GM19463 (cell line): ENCODE data around the gene SNRNP48.

Source experiments
- ATAC-seq: cut with Tn5 transposase; IDR thresholded peaks from one replicate; pipeline ENCODE4 v1.9.1; 2021; ENCODE audit warnings: mild to moderate bottlenecking, moderate library complexity; ENCODE audit not compliant: unreplicated experiment

SNRNP48 gene

DNA sequence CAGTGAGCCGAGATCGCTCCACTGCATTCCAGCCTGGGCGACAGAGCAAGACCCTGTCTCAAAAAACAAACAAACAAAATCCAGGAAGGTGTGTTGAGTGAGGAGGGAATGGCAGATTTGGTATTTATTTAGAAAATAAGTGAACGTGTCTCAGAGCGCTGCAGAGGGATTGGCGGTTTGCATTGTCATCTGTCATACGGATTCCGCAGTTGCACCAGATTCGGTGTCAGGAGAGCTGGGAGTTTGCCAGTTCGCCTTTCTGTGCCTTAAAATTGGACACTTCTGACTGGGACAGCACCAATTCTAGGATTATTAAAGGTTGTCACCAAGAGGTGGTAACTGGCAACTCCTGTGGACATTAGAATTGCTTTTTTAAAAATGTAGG lies 912 bp downstream of the SNRNP48 start:
- ATAC-seq: no peak

DNA sequence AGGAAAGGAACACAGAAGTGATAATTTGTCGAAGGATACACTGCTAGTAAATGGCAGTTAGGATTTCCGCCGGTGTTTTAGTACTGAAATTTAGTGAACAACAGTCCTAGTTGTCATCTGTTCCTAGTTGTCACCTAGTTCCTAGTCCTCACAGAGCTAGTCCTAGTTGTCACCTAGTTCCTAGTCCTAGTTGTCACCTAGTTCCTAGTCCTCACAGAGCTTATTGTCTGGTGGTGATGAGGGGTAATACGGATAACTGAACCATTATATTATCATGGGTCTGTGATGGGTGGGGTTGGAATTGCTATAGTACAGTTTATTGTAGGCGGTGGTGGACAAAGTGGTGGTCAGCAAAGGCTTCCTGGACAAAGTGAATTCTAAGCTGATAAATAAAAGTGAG lies 1.8 kb downstream of the SNRNP48 start:
- no peak for ATAC-seq

DNA sequence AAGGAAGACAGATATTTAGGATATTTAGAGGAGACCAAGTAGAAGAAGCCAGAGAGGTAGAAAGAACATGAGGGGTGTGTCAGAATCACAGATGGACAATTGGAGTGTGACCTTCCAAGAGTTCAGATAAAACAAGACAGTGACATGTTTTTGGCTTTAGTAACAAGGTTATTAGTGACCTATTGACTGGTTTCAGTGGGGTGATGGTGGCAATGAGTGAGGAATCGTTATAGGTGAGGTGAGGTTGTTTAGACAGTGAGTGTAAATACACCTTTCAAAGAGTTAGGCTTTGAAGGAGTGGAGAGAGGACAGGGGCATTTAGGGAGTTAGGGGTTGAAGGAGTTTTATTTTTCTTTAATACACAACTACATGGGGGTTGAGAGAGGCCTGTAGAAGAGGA lies 3.2 kb downstream of the SNRNP48 start:
- ATAC-seq: no peak

DNA sequence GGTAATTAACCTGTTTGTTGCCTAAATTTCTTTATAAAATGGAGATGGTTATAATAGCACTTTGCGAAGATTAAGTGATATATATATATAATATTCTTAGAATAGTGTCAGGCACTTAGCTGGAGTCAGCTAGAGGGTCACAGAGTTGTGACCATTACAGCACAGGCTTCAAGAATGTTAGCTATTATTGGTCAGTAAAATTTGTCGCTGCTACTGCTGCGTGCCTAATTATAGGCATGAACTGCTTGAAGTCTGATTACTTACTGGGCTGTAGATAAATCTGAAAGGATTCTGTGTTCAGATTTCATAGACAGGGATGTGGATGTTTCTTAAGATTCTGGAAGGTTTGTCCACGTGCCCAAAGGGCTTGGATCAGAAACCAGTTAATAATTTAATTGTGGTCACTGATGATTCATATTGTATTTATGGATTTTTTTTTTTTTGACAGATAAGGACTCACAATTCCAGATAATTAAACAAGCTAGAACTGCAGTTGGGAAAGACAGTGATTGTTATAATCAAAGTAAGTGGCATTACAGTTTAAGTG lies 4.7 kb downstream of the SNRNP48 start:
- ATAC-seq: no peak

DNA sequence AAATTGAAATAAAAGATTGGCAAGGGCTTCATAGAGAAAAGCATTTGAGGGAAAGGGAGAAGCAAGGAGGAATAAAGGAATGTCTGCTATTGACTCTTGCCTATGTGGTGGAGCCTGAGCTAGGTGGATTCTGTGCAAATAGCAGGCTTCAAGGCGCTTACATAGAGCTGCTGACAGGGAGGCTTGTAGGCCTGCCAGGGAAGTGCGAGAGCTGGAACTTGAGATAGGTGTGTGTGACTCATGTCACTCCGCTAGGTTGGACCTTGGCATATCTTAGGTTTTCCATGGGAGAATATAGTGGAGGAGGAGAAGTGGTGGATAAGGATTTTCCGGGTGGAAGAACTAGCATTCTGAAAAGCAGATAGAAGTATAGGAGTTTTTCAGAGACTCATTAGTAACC lies 14.0 kb downstream of the SNRNP48 start:
- no peak for ATAC-seq

DNA sequence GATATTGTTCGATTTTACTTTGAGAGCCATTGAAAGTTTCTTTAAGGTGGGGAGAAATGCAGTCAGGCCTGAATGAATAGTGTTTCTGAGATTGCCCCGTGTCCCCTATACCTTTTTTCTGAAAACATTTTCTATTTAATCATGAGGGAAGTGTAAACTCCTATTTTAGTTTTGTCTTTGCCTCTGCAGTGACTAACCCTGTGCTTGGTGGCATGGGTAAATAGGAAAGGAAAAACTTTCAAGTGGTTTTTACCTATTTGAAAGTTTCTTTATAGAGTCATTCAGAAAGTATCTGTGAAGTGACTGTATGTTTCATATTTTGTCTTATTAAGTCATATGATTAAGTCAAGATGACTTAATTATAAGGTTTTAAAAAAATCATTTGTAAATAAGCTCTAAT lies 14.5 kb downstream of the SNRNP48 start:
- peak; percentile 63 for ATAC-seq

DNA sequence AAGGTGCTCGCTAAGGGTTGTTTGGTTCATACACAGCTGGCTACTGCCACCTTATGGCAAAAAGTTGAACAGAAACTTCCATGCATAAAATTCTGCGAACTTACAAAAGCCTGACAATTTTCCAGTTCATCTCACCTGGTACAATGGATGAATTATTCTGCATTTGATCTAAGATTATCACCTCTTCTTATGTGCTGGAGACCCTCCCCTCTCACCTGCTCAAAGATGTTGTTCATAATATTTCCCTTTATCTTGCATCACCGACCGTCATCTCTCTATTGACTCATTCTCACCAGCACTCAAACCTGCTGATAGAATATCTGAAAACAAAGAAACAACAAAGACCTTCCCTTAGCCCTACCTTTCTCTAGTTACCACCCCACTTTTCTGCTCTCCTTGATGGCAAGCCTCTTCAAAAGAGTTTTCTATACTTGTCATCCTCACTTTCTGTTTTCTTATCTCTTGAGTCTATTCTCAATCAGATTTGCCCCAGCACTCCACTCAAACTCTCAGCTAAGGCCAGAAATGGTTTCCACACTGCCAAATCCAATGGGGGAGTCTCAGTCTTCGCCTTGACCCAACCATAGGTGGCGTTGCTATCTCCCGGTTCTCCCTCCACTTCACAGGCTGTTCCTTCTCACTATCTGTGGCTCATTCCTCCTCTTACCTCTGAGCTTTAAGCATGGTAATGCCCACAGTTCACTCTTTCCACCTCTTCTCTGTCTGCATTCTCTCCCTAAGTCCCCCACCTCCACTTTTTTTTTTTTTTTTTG lies 25.8 kb downstream of the SNRNP48 start:
- no peak for ATAC-seq

DNA sequence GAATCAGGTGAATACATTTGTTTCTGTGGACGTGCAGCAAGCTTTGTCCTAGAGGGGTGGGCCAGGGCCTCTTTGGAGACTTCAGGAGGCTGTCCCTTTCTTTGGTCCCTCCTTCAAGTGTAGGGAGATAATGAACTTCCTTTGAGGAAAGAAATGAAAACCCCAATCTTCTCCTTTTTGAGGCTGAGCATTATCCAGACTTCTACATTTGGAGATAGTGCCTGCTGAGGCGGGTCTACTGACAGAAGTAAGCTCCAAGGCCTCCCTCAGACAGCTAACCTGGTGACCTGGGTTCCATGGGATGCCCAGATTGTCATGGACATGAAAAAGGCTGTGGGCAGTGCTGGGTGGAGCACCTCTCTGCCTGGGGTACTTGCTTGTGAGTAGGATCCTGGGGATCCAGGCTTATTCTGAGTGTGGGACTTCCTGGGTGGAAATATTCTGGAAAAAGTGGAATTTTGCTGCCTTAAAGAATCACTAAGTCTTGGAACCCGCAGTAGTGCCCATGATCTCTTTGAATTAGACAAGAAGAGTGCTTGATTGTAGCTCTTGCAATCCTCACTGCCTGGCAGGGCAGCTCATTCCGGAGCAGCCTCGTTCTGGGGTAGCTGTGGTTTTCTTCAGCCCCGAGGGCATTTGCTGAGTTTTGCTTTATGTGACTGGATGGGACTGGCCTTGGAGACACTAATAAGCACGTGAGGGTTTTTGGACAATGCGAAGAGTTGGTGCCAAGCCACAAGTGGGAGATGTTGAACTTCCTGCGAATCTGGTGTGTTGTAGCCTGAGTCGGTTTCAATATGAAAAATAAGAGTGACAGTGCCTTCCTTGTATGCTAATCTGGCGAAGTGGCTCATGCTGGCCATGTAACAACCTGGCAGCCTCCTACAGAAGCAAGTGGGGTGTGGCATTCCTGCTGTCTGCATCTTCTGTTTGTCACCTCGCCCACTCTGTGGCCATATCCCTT lies 28.1 kb downstream of the SNRNP48 start:
- ATAC-seq: peak; percentile 73

DNA sequence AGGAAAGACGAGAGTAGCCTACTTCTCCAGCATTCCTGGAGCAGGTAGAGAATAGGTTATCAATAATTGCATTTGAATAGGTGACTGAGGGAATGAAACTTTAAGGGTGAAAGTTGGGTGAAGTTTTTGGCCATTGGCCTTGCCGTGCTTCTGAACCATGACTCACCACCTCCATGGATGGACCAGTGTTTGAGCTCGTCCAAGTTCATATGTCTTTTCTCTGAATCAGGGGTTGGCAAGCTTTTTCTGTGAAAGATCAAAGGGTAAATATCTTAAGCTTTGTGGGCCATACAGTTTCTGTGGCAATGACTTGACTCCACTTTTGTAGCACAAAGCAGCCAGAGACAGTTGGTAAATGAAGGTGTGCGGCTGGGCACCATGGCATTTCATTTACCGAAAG lies 31.8 kb downstream of the SNRNP48 start:
- no peak for ATAC-seq

DNA sequence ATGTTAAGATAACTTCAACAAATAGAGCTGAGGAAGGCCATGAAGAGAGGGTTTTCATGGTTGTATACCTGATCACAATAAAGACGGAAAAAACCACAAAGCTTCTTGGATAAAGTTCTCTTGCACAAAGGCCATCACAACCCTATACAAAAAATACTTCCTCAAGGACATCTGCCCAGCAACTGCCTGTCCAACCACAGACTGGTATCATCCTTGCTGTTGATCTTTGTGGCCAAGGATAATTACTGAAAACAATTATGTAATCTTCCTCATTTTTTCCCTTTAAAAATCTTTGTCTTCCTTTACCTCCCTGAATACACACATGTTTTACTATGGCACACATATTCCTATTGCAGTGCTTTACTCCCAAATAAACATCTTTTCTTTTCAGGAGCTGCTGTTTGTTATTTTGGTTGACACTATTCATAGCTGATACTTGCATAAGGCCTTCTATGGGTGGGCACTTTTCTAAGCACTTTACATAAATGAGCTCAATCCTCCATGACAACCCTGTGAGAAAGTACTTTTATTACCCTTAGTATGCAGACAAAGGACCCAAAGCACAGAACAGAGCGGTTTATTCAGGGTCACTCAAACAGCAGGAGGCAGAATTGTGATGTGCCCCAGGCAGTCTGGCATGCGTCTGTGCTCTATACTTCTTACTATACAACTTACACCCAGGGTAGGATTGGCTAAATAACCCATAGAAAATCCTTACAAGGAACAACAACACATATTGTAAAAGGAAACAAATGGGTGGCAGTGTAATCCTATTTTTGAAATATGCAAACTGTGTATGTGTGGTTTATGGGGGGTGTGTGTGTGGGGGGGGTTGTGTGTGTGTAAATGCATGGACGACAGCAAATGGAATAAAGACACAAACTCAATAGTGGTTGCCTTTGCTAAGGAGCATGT lies 35.1 kb downstream of the SNRNP48 start:
- ATAC-seq: no peak

DNA sequence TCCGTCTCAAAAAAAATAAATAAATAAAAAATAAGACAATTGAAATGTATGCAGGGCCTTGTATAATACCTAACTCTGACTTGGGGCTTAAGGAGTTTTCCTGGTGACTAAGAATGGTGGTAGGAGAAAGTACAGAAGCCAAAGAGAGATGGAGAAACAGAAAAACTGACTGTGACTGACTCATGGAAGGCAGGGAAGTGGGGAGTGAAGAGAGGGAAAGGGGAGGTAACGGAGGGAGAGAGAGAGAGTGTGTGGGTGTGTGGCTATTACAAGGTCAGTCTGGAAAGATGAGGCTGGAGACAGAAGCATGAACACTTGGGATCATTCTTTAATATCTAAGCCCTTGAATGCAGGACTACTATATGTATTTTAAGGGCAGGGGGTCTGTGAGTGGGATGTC lies 38.5 kb downstream of the SNRNP48 start:
- no peak for ATAC-seq

DNA sequence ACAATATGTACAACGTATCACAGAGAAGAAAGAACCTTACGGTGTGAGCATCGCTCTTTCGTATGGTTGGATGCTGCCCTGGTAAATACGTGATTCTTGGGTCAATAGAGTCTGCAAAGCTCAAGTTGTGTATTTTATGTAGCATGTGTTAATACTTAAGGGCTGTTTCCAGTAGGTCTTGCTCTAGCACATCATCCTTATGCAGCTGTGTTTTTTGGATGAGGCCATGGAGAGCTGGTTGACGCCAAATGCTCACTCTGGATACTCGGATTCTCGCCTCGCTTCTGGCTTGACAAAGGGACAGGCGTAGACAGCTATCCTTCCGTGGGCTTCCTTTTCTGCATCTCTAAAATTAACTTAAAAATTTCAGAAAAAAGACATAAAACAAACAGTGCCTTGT lies 38.9 kb downstream of the SNRNP48 start:
- no peak for ATAC-seq

DNA sequence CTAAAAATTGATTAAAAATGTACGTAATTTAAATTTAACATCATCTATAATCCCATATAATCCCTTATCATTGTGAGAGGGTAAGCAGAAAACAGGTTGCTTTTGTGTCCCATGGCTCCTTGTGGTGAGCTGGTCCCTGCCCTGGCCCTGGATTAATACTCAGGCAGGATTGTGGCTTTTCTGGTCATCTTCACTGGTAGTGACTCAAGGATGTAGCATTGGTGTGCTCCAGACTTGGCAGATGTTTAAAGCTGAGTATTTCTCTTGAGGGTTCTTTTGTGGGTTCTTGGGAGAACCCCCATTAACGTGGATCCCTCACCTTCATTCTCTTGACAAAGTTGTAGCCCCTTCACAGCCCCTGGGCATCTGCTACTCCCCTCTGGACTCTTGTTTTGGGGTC lies 39.3 kb downstream of the SNRNP48 start:
- ATAC-seq: no peak

DNA sequence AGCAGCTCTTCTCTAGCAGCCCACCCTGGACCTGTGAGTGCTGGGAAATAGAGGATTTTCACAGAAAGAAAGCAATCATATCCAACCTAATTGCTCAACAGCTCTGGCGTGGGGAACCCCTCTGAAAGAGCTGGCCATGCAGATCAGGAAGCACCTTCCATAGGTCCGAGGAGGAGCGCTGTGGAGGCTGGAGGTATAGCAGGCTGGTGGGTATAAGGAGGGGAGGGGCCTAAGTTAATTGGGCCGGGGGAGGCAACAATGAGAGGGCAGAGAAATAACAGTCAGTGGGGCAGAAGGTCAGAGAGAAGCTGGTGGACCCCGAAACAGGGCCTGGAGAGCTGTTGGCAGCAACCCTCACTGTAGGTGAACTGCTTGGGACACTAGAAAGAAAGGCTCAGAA lies 40.8 kb downstream of the SNRNP48 start:
- ATAC-seq: no peak

DNA sequence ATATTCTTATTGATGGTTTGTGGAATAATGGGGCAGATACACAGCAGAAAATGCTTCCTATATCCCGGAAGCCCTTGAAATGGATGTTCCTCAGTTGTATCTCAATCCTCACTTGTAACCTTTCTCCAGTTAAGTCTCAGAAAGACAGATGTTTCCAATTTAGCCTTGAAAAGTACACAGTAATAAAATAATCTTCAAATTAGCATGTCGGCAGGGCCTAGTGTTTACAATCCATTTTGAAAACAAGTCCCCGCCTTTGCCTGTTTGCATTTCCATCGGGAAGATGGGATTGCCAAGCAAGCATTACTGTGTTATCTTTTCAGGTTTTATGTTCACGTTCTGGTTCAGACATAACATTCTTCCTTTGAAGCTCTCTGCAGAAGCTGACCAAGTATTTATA lies 41.5 kb downstream of the SNRNP48 start:
- ATAC-seq: no peak

DNA sequence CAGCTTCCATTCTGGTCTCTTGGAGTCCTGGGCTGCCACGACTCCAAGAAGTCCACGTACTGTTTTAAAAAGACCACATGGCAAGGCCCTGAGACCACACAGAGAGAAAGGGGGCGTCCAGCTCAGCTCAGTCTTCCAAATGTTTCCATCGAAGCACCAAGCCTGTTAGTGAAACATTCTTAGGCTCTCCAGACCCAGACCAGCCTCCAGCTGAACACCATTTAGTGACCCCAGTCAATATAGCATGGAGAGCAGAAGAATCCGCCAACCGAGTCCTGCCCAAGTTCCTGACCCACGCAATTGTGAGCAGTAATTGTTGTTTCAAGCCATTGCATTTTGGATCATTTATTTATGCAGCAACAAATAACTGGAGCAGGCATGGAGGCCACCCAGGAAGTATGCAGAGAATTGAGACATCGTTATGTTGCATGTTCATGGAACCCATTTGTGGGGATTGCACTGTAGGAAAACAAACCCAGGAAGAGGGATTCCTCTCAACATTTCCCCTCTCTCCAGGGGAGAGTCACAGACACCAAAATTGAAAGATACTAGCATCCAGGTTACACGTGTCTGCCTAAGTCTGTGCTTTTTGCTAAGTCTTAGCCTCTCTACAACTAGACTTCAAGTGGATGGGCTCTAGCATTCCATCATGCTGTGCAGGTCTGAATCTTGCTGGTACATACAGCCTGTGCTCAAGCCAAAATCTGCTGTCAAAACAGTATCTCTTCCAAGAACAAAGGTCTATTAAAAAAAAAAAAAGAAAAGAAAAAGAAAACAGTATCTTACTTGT lies 42.7 kb downstream of the SNRNP48 start:
- ATAC-seq: no peak

DNA sequence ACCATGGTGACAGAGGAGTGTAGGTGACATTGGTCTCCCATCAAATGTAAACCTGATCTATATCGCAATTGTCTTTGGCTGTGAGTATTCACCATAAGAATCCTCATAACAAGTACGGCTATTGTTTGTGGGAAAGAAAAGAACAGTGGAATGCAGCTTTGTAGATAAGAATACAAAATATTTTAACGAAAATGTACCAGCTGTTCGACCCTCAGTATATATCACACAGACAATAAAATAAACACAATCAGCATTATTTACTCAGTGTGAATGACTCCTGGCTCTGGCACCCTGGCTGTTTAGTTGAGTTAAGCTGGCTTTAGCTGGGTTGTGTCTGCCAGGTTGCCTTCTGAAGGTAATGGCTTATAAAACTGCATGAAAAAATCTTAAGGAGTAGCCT lies 43.4 kb downstream of the SNRNP48 start:
- ATAC-seq: no peak

DNA sequence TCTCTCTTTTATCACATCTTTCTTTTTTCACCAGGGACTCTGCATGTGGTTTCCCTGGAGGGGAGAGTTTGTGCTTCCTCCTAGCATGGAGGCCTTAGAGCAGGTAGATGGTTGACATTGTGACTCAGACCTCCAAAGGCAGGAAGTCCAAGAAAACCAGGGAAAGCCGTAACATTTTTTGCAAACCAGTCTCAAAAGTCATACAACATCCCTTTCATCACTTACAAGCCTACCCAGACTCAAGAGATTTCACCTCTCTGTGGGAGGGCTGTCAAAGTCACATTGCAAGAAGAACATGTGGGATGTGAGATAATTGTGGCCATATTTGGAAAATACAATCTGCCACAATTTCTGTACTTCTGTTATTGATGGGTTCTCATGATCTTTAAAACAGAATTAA lies 46.2 kb downstream of the SNRNP48 start:
- ATAC-seq: no peak

DNA sequence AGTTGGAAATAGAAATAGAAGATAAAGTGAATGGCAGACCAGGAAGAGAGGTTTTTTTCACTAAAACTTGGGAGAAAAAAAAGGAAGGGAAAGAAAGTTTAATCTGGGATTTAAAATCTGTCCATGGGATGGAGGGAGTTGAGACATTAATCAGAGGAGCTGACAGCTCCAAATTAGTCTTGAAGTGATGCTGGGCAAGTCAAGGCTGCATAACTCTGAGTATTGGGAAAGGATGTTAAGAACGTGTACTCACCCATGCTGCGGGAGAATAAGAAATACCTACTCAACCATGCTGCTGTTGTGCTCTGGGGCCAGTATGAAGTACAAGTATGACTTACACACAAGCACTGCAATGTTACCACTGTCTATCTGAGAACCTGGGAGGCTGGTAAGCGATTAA lies 47.5 kb downstream of the SNRNP48 start:
- no peak for ATAC-seq

DNA sequence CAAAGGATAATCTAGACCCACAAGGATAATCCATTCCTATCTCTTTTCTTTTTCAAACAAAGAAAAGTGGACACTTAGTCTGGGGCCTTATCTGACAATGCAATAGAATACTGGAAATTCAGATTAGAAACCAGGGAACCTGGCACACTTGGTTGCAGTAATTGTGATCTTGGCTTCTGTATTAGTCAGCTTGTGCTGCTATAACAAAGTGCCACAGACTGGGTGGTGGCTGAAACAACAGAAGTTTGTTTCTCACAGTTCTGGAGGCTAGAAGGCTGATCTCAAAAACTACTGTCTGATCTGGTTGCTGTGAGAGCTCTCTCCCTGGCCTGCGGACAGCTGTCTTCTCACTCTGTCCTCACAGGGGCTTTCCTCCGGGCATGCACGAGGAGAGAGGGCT lies 49.4 kb downstream of the SNRNP48 start:
- no peak for ATAC-seq
